Activated CD4-positive, alpha-beta T cell treated with anti-CD3 and anti-CD28 coated beads for 36 hours (primary cell): ENCODE results near the gene P2RY6. TPM values are rescaled to one million over a fixed set of nuclear protein-coding genes. Genes with fewer than 3 reads are reported as not detected.
"Not testable (repeated sequence)": the region's sequence is repeated elsewhere in the genome, so short reads cannot be mapped to it uniquely, and the experiment has no call there.

Source experiments
- ATAC-seq: fragments of 200-7000 bp; cut with Tn5 transposase; one replicate; pipeline ENCODE4 v1.10.0; 2021; ENCODE audit warnings: mild to moderate bottlenecking, moderate library complexity
- CTCF ChIA-PET: fragments of 350-600 bp; sonication (Branson Sonifier 250); formaldehyde crosslinking; loops from one replicate; lab custom pipeline; 2021; ENCODE audit warnings: antibody characterized with exemption; lab: Charles Lee
- POLR2A ChIA-PET: fragments of 350-600 bp; sonication (Branson Sonifier 250); formaldehyde crosslinking; loops from one replicate; lab custom pipeline; 2021; ENCODE audit warnings: antibody characterized with exemption, inconsistent platforms; lab: Charles Lee
- DNase-seq: peaks from one replicate; pipeline ENCODE4 v3.0.0-alpha.2; 2020
- H3K27ac Mint-ChIP-seq: one replicate; pipeline ENCODE4 v1.8.0; 2021; ENCODE audit warnings: mixed read lengths
- H3K27me3 Mint-ChIP-seq: one replicate; pipeline ENCODE4 v1.8.0; 2021; ENCODE audit warnings: mixed read lengths
- H3K36me3 Mint-ChIP-seq: one replicate; pipeline ENCODE4 v1.8.0; 2021; ENCODE audit warnings: low read depth, mixed read lengths
- H3K4me1 Mint-ChIP-seq: one replicate; pipeline ENCODE4 v1.8.0; 2021; ENCODE audit warnings: mixed read lengths
- H3K4me3 Mint-ChIP-seq: one replicate; pipeline ENCODE4 v1.8.0; 2021; ENCODE audit warnings: mild to moderate bottlenecking, moderate library complexity, mixed read lengths
- H3K9me3 Mint-ChIP-seq: one replicate; pipeline ENCODE4 v1.8.0; 2021; ENCODE audit warnings: low read depth, mixed read lengths
- intact Hi-C, 2 experiments: fragments of 100-400 bp; cut with DNase I in 1 of 2; cut with micrococcal nuclease in 1 of 2; formaldehyde crosslinking; loops; one replicate each; pipeline versions ENCODE4 v1.14.2 to v1.15.1; 2022 to 2024; cut with DNase I, micrococcal nuclease
- total RNA-seq, 2 experiments: library from RNA; stranded (reverse); gene quantifications; one replicate each; pipeline ENCODE4 v1.2.3, GENCODE V29; 2021

The P2RY6 gene
- total RNA-seq, 2 experiments from 2014 or later: not detected

GRCh38 chr11:73265853-73266645 lies 6.1 kb upstream of the P2RY6 start:
- ChIA-PET CTCF (interaction anchor here (1.2 kb wide), 1 partner anchor 25 kb away, joined by 3 read pairs; no protein-coding TSS in a partner anchor), POLR2A (interaction anchor here (0.6 kb wide), 1 partner anchor 456 kb away, joined by 4 read pairs; no protein-coding TSS in a partner anchor)
- Mint-ChIP-seq H3K4me3 (no peak overlapping the region), H3K9me3 (no peaks in the 10 kb centered on the region), H3K4me1 (no peaks in the 10 kb centered on the region), H3K36me3 (no peaks in the 10 kb centered on the region), H3K27ac (no peak overlapping the region), H3K27me3 (peaks cover 26% of the 10 kb centered on the region)
- intact Hi-C loops: no loop called here
- DNase-seq: no peak
- no peak for ATAC-seq

GRCh38 chr11:73266646-73267020 lies 5.5 kb upstream of the P2RY6 start:
- H3K36me3 Mint-ChIP-seq: no peaks in the 10 kb centered on the region
- no peaks in the 10 kb centered on the region for H3K9me3 Mint-ChIP-seq
- no peak for ATAC-seq
- POLR2A ChIA-PET: no interaction called here
- H3K4me1 Mint-ChIP-seq: no peaks in the 10 kb centered on the region
- no peak overlapping the region for H3K4me3 Mint-ChIP-seq
- no peak for DNase-seq
- CTCF ChIA-PET: no interaction called here
- intact Hi-C loops: no loop called here
- no peak overlapping the region for H3K27ac Mint-ChIP-seq
- peaks cover 26% of the 10 kb centered on the region for H3K27me3 Mint-ChIP-seq

GRCh38 chr11:73267122-73267846 lies 4.9 kb upstream of the P2RY6 start:
- DNase-seq (no peak), ATAC-seq (no peak)
- H3K9me3 Mint-ChIP-seq: no peaks in the 10 kb centered on the region
- H3K36me3 Mint-ChIP-seq: no peaks in the 10 kb centered on the region
- intact Hi-C loops: no loop called here
- H3K27me3 Mint-ChIP-seq: peaks cover 22% of the 10 kb centered on the region
- ChIA-PET CTCF (interaction anchor here (1.6 kb wide), 1 partner anchor 28 kb away, joined by 5 read pairs; no protein-coding TSS in a partner anchor), POLR2A (no interaction called here)
- no peak overlapping the region for H3K4me3 Mint-ChIP-seq
- H3K27ac Mint-ChIP-seq: no peak overlapping the region
- no peaks in the 10 kb centered on the region for H3K4me1 Mint-ChIP-seq

- no peak overlapping the region for H3K4me3 Mint-ChIP-seq
- H3K27ac Mint-ChIP-seq: no peak overlapping the region
- POLR2A ChIA-PET: no interaction called here
- DNase-seq (no peak), ATAC-seq (no peak)
- intact Hi-C loops: no loop called here
- no peaks in the 10 kb centered on the region for H3K9me3 Mint-ChIP-seq
- peaks cover 18% of the 10 kb centered on the region for H3K27me3 Mint-ChIP-seq
- CTCF ChIA-PET: interaction anchor here (0.5 to 1.6 kb wide), 2 partner anchors 27 to 254 kb away, joined by 4 to 5 read pairs; no protein-coding TSS in a partner anchor
- H3K4me1 Mint-ChIP-seq: no peaks in the 10 kb centered on the region
- H3K36me3 Mint-ChIP-seq: no peaks in the 10 kb centered on the region
Observed at GRCh38 chr11:73267906-73268540, 4.1 kb upstream of the P2RY6 start.

- ChIA-PET CTCF (interaction anchor here (0.6 to 1.6 kb wide), 2 partner anchors 24 to 26 kb away, joined by 3 to 5 read pairs; no protein-coding TSS in a partner anchor), POLR2A (no interaction called here)
- Mint-ChIP-seq H3K4me1 (no peaks in the 10 kb centered on the region), H3K36me3 (no peaks in the 10 kb centered on the region), H3K27ac (no peak overlapping the region), H3K27me3 (peaks cover 12% of the 10 kb centered on the region), H3K4me3 (no peak overlapping the region), H3K9me3 (no peaks in the 10 kb centered on the region)
- ATAC-seq (no peak), DNase-seq (no peak)
- intact Hi-C loops: no loop called here
Observed at GRCh38 chr11:73268671-73269271, 3.4 kb upstream of the P2RY6 start.

- CTCF ChIA-PET: interaction anchor here (0.7 kb wide), 1 partner anchor 65 kb away, joined by 3 read pairs; no protein-coding TSS in a partner anchor
- ATAC-seq (no peak), DNase-seq (no peak)
- intact Hi-C loops: no loop called here
- Mint-ChIP-seq H3K36me3 (no peaks in the 10 kb centered on the region), H3K27me3 (peaks cover 9% of the 10 kb centered on the region), H3K9me3 (no peaks in the 10 kb centered on the region), H3K4me1 (no peaks in the 10 kb centered on the region), H3K4me3 (no peak overlapping the region), H3K27ac (no peak overlapping the region)
- POLR2A ChIA-PET: no interaction called here
Observed at GRCh38 chr11:73269459-73270015, 2.6 kb upstream of the P2RY6 start.

- CTCF ChIA-PET: interaction anchor here (0.7 kb wide), 2 partner anchors 66 to 402 kb away, joined by 3 read pairs; no protein-coding TSS in a partner anchor
- Mint-ChIP-seq H3K4me1 (no peaks in the 10 kb centered on the region), H3K27me3 (peaks cover 4% of the 10 kb centered on the region), H3K27ac (no peak overlapping the region), H3K4me3 (no peak overlapping the region), H3K9me3 (no peaks in the 10 kb centered on the region), H3K36me3 (no peaks in the 10 kb centered on the region)
- ATAC-seq (no peak), DNase-seq (no peak)
- POLR2A ChIA-PET: no interaction called here
- intact Hi-C loops: no loop called here
Observed at GRCh38 chr11:73270016-73270854, 1.9 kb upstream of the P2RY6 start.

- Mint-ChIP-seq H3K27ac (no peak overlapping the region), H3K4me1 (no peaks in the 10 kb centered on the region), H3K27me3 (peaks cover 4% of the 10 kb centered on the region), H3K9me3 (no peaks in the 10 kb centered on the region), H3K36me3 (no peaks in the 10 kb centered on the region), H3K4me3 (no peak overlapping the region)
- no peak for DNase-seq
- intact Hi-C loops: no loop called here
- CTCF ChIA-PET: interaction anchor here (0.7 kb wide), 1 partner anchor 403 kb away, joined by 3 read pairs; no protein-coding TSS in a partner anchor
- ATAC-seq: no peak
- POLR2A ChIA-PET: no interaction called here
Observed at GRCh38 chr11:73270855-73271477, 1.2 kb upstream of the P2RY6 start.

- CTCF ChIA-PET: interaction anchor here (1.0 kb wide), 1 partner anchor 8 kb away, joined by 3 read pairs; no protein-coding TSS in a partner anchor
- H3K4me1 Mint-ChIP-seq, H3K36me3 Mint-ChIP-seq, H3K27me3 Mint-ChIP-seq, ATAC-seq, intact Hi-C loops, DNase-seq, H3K27ac Mint-ChIP-seq, H3K4me3 Mint-ChIP-seq, H3K9me3 Mint-ChIP-seq, POLR2A ChIA-PET: not testable (repeated sequence)
Observed at GRCh38 chr11:73271478-73271865, 666 bp upstream of the P2RY6 start.

- DNase-seq: no peak
- intact Hi-C loops: no loop called here
- H3K9me3 Mint-ChIP-seq: no peaks in the 10 kb centered on the region
- no peak overlapping the region for H3K27ac Mint-ChIP-seq
- H3K4me3 Mint-ChIP-seq: no peak overlapping the region
- no peak for ATAC-seq
- peaks cover 2% of the 10 kb centered on the region for H3K27me3 Mint-ChIP-seq
- no peaks in the 10 kb centered on the region for H3K36me3 Mint-ChIP-seq
- ChIA-PET CTCF (interaction anchor here (1.0 kb wide), 1 partner anchor 9 kb away, joined by 3 read pairs; no protein-coding TSS in a partner anchor), POLR2A (no interaction called here)
- H3K4me1 Mint-ChIP-seq: no peaks in the 10 kb centered on the region
Observed at GRCh38 chr11:73272680-73273038, 521 bp downstream of the P2RY6 start.
